HG03571 (cell line): Measurements from ENCODE around the gene A4GALT.
"Not testable (repeated sequence)": the region's sequence is repeated elsewhere in the genome, so short reads cannot be mapped to it uniquely, and the experiment has no call there.

Experiments used
- ATAC-seq: cut with Tn5 transposase; IDR thresholded peaks from one replicate; pipeline ENCODE4 v1.9.1; 2021; ENCODE audit not compliant: unreplicated experiment

The A4GALT gene, protein sequence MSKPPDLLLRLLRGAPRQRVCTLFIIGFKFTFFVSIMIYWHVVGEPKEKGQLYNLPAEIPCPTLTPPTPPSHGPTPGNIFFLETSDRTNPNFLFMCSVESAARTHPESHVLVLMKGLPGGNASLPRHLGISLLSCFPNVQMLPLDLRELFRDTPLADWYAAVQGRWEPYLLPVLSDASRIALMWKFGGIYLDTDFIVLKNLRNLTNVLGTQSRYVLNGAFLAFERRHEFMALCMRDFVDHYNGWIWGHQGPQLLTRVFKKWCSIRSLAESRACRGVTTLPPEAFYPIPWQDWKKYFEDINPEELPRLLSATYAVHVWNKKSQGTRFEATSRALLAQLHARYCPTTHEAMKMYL

DNA sequence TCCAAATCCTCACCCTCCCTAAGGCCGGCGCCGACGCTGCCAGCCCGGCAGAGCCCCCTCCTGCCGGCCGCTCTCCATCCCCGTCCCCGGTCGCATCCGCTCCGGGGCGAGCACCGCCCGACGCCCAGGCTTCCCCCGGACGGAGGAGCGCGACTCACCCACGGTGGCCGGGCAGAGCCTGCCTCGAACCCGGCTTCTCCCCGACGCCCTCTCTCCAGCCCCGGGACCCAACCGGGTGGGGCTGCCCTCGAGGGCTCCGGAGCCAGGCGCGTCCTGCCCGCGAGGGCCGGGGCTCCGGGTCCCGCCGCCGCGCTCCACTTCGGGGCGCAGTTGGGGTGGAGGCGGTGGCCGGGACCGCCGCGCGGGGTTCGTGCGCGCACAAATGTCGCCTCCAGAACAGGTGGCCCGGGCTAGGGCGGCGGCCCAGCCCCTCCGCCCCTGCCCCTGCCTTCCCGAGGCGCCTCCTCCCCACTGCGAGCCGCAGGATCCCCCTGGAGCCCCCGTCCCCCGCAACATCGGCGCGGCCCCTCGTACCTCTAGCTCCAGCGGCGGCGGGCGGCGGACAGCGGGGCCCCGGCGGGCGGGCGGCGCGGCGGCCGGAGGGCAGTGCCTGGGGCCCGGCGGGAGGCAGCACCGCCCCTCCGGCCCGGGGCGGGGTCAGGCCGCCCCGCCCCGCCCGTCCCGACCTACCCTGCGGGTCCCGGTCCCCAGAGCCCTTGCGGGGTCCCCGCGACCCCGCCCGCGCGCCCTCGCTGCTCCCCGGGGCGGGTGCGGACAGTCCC lies at the start of gene A4GALT:
TSS of gene A4GALT (minus strand) at position 608 of the 782 bp plus-strand sequence. CDS start 26,919 bp downstream, outside the sequence.
- no peak for ATAC-seq

DNA sequence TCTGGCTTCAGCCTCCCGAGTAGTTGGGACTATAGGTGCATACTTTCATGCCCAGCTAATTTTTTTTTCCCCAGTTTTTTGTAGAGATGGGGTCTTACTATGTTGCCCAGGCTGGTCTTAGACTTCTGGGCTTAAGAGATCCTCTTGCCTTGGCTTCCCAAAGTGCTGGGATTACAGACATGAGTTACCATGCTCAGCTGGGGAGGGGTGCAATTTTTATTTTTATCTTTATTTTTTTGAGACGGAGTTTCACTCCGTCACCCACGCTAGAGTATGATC lies 49.7 kb upstream of the A4GALT start:
- no peak for ATAC-seq

DNA sequence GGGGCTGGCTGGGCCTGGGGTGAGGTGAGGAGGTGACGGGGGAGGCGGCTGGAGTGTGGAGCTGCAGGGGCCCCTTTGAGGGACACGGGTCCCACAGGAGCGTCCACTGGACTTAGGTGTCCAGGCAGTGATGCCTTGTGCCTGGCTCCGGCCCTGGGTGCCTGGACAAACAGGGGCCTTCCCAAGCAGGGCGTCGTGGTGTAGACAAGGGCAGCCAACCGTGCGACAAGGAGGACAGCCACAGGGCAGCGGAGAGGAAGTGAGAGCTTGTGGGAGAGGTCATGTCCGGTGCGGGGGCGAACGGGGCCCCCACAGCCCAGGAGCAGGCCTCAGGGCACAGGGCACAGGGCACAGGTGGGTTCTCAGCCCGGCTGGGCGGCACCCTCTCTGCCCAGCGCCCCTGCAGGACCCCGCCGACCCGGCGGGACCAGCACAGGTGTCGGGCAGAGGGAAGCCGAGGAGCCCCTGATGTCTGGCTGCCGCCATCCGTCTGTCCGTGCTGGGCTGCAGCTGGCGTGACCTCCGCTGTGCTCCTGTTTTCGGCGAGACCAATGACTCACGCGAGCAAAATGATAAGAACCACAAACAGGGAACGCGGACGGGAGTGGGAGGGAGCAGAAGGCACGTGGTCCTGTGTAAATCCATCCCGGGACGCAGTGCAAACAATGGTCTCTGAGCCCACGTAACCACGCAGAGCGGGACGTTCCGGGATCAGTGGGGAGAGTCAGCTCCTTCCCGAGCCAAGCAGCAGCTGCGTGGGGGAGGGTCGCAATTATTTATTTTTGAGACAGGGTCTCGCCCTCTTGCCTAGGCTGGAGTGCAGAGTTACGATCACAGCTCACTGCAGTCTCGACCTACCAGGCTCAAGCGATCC lies 49.1 kb upstream of the A4GALT start:
- ATAC-seq, result no peak

DNA sequence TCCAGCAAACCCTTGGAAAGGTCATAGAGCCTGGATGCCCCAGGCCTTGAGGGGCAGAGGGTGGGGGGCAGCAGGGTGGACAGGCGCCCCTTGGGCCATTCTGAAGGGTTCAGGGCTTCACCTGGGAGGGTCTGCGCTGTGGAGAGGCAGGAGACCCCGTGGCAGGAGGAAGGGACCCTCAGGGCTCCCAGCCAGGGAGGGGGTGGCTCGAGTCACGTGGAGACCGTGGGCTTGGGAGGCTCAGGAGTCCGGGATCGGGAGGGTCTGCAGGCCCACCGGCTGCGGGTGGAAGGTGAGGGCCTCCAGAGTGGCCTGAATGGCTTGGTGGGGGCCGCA lies 48.5 kb upstream of the A4GALT start:
- ATAC-seq, result no peak

DNA sequence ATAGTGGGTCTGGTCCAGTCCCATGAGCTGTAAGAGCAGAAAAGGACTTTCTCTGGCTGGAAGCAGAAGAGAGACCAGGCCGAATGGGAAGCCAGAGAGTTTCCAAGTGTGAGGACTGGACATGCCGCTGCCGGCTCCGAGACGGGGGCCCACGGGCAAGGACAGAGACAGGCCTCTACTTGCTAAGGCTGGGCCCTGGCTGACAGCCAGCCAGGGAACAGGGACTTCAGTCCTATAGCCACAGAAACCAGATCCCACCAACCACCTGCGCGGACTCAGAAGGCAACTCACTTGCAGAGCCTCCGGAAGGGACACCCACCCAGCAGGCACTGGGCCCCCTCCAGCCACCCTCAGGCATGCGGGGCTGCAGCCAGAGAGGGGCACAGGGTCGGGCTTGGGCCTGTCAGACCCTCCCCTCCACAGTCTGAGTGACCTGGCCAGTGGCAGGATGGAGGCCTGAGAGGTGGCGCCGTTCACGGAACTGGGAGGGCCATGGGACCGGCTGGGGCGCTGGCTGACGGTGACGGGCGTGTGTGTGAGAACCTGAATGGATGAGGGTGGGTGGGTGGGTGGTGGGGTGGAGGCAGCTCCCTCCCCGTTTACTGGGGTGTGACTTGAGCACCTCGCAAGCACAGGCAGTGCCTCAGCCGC lies 47.8 kb upstream of the A4GALT start:
- ATAC-seq, result no peak

DNA sequence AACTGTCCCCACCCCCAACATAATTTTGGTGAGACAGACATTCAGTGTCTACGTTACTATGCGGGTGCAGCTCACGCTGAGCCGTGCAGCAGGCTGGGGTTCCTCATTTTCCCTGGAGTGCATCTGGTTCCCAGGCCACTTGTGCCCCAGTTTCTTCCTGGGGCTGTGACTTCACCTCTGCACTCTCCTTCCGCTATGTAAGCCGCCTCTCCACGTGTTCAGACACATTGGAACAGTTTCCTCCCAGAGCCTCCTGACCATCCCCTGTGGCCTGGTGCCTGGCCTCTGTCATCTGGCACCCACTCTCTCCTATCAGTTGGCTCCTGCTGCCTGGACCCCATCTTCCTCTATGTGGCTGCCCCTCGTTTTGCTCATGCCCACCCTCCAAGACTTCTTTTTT lies 46.2 kb upstream of the A4GALT start:
- ATAC-seq, result no peak

DNA sequence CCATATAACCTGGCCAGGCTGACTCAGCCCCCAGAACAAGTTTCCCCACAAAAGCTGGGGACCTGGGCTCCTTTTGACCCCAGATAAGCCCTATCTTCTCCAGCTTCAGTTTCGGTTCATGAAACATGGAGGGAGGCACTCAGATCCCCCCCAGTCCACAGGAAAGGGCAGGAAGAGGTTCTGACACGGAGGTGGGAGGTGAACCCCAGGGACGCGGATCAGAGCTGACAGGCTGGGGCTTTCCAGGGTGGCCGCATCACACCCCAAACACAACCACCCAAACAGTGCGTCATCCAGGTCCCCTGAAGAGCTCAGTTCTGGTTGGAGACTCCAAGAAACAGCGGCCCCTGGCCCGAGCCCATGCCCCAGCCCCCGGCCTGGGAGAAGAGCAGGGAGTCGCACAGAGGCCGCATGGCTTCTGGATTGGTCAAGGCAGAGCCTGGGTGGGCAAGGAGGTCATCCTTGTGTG lies 44.3 kb upstream of the A4GALT start:
- ATAC-seq, result no peak

DNA sequence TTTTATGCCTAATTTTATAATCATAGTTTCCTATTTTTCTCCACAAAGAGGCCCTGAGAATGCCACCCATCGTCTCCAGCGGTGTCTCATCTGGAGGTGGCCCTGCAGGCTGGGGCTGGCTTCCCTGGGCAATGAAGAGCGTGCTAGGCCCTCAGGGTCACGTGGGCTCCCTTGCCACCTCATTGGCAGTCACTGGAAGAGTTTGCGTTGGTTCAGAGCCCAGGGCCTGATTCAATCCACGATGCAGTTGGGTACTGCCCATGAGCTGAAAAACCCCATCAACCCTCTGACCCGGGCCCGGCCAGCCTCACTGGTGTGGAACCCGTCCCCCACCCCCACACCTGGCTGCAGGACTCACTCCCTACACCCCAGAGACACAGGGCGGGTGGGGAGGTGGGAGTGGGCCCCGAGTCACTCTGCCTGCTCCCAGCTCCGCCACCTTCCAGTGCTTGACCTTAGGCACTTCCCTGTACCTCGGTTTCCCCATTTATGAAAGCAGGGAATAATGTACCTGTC lies 43.4 kb upstream of the A4GALT start:
- no peak for ATAC-seq

DNA sequence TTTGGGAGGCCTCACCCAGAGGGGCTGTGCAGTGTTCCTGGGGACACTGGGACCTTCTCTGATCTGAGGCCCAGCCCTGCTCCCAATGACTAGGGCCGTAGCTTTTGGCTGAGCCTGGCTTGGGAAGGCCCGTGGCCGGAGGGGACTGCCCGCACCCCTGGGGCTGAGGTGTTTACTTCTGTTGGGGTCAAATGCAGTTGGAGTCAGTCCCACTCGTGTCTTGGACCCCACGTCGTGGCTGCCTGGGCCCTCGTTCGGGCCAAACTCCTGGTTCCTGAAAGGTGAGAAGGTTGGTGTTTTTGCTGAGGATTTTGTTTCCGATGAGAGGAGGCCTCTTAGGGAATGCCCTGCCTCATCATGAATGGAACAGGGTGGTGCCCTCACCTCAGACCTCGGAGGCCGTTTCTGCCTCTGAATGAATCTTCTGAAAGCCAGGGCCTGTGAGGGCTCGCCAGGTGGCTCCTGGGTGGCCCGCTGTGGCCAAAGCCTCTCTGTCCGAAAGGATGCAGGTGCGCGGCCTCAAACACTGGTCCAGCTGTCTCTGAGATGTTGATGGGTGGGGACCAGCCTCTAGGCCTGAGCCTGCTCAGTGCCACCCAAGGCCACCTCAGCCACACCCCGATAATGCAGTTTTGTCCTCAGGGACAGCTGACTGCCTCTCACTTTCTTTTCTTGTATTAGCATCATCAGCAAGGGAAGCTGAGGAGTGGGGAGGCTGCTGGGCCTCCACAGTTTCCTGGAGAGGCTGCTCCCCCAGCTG lies 40.3 kb upstream of the A4GALT start:
- ATAC-seq, result no peak

DNA sequence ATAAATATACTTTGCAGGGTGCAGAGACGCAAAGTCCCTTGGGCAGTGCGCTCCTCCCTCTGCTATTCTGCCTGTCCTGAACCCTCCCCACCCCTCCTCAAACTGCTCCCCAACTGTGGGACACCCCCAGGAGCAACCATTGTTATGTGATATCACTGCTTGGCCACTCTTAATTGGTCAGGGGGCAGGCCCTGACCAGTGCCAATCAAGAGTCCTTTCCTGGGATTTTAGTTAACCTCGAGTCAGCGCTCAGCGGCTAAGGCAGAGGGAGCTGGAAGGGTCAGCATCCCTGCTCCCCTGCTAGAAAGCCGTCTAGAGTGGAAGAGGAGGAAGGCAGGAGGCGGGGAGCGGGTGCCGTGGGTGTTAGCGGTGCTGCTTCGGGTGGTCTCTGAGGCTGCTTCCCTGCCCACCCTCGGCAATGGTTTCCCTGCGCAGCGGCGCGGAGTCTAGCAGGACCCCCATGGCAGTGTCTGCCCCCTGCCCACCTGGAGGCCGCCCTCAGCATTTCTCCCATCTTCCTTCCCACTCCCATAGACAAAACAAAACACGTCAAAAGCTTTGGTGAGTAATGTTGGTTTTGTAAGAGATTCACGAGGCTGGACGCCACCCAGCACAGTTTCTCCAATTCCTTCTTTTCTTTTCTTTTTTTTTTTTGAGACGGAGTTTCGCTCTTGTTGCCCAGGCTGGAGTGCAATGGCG lies 38.4 kb upstream of the A4GALT start:
- ATAC-seq, result no peak

DNA sequence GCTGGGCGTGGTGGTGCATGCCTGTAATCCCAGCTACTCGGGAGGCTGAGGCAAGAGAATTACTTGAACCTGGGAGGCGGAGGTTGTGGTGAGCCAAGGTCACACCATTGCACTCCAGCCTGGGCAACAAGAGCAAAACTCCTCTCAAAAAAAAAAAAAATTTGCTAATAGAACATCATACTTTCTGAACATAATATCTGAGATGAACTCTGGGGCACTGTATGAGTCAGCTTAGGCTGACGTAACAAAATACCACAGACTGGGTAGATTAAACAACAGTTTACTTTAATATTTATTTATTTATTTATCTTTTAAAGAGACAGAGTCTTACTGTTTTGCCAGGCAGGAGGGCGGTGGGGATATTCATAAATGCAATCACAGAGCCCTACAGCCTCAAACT lies 34.9 kb upstream of the A4GALT start:
- not testable (repeated sequence) for ATAC-seq

DNA sequence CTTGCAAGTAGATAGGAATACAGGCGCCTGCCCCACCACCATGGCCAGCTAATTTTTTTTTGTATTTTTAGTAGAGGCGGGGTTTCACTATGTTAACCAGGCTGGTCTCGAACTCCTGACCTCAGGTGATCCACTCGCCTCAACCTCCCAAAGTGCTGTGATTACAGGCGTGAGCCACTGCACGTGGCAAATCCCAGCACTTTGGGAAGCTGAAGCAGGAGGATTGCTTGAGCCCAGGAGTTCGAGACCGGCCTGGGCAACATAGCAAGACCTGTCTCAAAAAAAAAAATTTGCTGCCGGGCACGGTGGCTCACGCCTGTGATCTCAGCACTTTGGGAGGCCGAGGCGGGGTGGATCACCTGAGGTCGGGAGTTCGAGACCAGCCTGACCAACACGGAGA lies 34.5 kb upstream of the A4GALT start:
- ATAC-seq, result not testable (repeated sequence)

DNA sequence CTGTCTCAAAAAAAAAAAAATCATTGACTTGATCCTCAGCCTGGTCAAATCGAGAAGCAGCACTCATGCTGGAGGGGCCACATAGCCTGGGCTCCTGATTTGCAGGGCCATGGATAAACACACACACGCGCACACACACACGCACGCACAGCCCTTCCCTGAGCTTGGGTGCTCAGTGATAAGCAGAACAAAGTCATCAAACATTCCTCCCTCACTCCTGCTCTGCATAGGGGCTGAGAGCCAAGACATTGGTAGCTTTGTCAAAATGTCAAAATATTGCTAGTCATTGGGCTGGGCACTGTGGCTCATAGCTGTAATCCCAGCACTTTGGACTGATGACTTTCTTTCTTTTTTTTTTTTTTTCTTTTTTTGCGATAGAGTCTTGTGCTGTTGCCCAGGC lies 34.0 kb upstream of the A4GALT start:
- ATAC-seq, result no peak

DNA sequence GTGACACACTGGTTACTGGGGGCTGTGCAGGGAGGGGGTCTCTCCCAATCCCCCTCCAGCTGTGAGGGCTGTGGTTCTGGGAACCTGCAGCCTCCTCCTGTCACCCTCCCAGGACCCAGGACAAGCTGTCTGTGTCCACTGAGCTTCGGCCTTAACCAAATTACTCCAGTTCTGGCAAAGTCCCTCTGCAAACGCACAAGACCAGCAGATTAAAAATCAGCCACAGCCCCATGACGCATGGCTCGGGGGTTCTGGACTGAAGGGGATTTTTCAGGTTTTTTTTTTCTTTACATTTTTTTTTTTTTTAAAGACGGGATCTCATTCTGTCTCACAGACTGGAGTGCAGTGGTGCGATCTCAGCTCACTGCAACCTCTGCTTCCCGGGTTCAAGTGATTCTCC lies 32.2 kb upstream of the A4GALT start:
- ATAC-seq, result no peak

DNA sequence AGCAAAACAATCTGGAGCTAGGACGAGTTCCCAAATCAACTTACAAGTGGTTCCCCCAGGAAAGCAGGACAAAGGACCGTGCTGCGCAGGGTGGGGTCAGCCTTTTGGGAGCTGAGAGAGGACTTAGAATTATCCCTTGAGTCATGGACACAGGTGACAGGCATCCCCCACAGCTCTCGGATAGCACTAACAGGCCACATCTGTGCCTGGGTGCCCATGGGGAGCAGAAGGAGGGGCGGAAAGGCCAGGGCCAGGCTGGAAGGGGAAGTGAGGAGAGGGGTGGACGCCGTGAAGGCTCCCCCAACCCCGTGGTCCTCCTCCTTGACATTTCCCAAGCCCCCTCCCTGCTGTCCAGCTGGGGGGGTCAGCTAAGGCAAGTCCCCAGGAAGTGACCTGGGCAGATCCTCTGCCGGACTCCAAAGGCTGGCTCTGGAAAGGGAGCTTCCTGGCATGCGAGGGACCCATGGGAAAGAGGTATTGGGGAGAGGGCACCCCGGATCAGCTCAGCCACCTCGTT lies 31.6 kb upstream of the A4GALT start:
- ATAC-seq, result no peak

DNA sequence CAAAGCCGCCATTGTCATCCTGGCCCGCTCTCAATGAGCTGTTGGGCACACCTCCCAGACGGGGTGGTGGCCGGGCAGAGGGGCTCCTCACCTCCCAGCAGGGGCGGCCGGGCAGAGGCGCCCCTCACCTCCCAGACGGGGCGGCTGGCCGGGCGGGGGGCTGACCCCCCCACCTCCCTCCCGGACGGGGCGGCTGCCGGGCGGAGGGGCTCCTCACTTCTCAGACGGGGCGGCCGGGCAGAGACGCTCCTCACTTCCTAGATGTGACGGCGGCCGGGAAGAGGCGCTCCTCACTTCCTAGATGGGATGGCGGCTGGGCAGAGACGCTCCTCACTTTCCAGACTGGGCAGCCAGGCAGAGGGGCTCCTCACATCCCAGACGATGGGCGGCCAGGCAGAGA lies 29.8 kb upstream of the A4GALT start:
- ATAC-seq, result not testable (repeated sequence)

DNA sequence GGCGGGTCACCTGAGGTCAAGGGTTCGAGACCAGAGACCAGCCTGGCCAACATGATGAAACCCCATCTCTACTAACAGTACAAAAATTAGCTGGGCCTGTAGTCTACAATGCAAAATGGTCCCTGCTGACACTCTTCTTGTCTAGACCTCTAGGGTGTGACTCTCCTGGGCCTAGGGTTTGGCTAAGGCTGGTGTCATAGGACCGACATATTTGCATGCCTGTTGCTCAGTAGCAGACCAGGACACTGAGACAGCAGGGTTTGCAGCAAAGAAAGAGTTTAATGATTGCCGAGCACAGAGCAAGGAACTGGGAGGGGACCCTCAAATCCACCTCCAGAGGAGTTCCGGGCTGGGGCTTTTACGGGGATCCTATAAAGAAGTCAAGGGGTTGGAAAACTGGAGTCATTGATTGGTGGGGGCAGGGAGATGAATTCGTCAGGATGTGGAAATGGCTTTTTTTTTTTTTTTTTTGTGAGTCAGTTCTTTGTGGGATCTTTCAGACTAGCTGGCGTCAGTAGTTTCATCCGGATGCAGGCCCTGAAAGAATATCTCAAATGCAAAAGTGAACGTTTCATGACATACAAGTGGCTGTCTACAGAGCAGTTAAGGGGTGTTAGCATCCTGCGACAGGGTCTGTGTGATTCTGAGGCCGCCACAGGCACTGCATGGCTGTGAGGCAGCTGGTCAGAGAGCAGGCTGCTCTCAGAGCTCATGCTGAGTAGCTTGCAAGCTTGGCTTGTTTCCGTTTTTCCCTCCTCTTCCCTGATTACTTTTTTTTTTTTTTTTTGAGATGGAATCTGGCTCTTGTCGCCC lies 27.2 kb upstream of the A4GALT start:
- ATAC-seq, result no peak

DNA sequence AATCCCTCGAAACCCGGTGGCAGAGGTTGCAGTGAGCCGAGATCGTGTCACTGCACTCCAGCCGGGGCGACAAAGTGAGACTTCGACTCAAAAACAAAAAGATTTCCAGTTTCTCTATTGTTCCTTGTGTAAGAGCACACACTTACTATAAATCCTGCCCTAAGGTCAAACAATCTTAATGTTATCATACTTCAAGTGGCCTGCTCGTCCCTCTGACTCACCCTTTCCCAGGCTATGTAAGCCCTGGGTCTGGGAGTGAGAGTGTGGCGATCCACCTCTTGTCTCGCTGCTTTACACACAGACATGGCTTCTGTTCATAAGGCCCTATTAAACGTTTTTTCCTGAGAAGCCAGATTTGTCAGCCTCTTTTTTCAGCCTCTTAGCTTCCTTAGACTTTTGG lies 24.4 kb upstream of the A4GALT start:
- ATAC-seq, result no peak
